ENCODE data around the gene ROPN1. TPM values are rescaled to one million over a fixed set of nuclear protein-coding genes. Genes with fewer than 3 reads are reported as not detected.

ROPN1 gene
- total RNA-seq, 1 donor = not detected

DNA sequence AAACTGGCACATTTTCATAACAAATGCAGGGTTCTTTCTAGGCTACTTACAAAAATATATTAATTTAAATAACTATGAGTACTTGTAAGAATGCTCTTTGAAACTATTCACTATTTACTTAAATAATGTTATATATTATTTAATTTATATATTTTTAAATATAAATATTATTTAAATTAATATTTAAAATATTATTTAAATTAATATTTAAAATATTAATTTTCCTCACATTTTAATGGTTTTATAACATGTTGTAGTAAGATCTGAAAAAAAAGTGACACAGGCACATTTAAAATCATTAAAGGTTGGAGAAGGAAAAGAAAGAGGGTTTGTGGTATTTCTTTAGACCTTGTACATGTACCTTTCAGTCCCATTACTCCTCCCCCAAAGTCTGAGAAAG is 65.5 kb downstream of the ROPN1 start:
- Histone ChIP-seq H4K20me1 (ENCODE audit: insufficient read depth, low read length) (no peaks in the 10 kb centered on the region), H3K9me3 (ENCODE audit: low read depth, low read length) (no peaks in the 10 kb centered on the region), H3K36me3 (ENCODE audit: insufficient read depth, low read length) (peaks cover 44% of the 10 kb centered on the region), H3K4me3 (ENCODE audit: insufficient read depth, low read length) (no peak overlapping the region), H3K4me1 (ENCODE audit: insufficient read depth, low read length) (no peaks in the 10 kb centered on the region), H2AFZ (ENCODE audit: low read length) (no peak overlapping the region), H3K79me2 (ENCODE audit: insufficient read depth, low read length) (no peaks in the 10 kb centered on the region), H3K27ac (ENCODE audit: low read depth, low read length) (no peak overlapping the region), H3K4me2 (ENCODE audit: insufficient read depth, low read length) (no peak overlapping the region), H3K27me3 (ENCODE audit: insufficient read depth, low read length) (no peaks in the 10 kb centered on the region)
- TF ChIP-seq, protein P1, sequence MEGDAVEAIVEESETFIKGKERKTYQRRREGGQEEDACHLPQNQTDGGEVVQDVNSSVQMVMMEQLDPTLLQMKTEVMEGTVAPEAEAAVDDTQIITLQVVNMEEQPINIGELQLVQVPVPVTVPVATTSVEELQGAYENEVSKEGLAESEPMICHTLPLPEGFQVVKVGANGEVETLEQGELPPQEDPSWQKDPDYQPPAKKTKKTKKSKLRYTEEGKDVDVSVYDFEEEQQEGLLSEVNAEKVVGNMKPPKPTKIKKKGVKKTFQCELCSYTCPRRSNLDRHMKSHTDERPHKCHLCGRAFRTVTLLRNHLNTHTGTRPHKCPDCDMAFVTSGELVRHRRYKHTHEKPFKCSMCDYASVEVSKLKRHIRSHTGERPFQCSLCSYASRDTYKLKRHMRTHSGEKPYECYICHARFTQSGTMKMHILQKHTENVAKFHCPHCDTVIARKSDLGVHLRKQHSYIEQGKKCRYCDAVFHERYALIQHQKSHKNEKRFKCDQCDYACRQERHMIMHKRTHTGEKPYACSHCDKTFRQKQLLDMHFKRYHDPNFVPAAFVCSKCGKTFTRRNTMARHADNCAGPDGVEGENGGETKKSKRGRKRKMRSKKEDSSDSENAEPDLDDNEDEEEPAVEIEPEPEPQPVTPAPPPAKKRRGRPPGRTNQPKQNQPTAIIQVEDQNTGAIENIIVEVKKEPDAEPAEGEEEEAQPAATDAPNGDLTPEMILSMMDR (IDR thresholded peaks at IDR 0.05; ENCODE audit: extremely low read depth, low read depth, low read length) = no peak
- no peak for DNase-seq (ENCODE audit: insufficient read length, low spot score, missing footprints)

DNA sequence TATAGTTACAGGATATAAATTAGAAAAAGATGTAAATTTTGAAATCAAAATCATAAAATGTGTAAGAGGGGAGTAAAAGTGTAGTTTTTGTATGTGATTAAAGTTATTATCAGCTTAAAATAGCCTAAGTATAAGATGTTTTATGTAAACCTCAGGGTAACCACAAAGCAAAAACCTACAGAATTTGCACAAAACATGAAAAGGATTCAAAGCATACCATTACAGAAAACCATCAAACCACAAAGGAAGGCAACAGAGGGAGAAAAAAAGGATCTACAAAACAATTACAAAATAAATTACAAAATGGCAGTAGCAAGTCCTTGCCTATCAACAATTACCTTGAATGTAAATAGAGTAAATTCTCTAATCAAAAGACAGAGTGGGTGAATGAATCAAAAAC is 71.1 kb downstream of the ROPN1 start:
- Histone ChIP-seq H3K4me2 (ENCODE audit: insufficient read depth, low read length) (no peak overlapping the region), H3K9me3 (ENCODE audit: low read depth, low read length) (no peaks in the 10 kb centered on the region), H3K27me3 (ENCODE audit: insufficient read depth, low read length) (no peaks in the 10 kb centered on the region), H2AFZ (ENCODE audit: low read length) (no peak overlapping the region), H3K4me1 (ENCODE audit: insufficient read depth, low read length) (no peaks in the 10 kb centered on the region), H3K4me3 (ENCODE audit: insufficient read depth, low read length) (no peak overlapping the region), H3K27ac (ENCODE audit: low read depth, low read length) (no peak overlapping the region), H3K36me3 (ENCODE audit: insufficient read depth, low read length) (peaks cover 42% of the 10 kb centered on the region), H3K79me2 (ENCODE audit: insufficient read depth, low read length) (no peaks in the 10 kb centered on the region), H4K20me1 (ENCODE audit: insufficient read depth, low read length) (no peaks in the 10 kb centered on the region)
- TF ChIP-seq, protein P1 (IDR thresholded peaks at IDR 0.05; ENCODE audit: extremely low read depth, low read depth, low read length) = no peak
- DNase-seq (ENCODE audit: insufficient read length, low spot score, missing footprints) = no peak

DNA sequence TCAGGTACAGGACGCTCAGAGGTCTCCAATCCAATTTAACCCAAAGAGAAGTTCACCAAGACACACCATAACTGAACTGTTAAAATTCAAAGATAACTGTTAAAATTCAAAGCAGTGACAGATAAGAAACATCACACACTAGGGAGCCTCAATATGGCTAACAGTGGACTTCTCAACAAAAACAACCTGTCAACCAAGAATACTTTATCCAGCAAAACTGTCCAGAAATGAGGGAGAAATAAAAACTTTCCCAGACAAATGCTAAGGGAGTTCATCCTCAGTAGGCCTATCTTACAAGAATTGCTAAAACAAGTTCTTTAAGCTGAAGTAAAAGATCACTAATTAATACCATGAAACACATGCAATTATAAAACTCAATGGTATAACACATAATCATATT is 71.5 kb downstream of the ROPN1 start:
- Histone ChIP-seq H4K20me1 (ENCODE audit: insufficient read depth, low read length) (no peaks in the 10 kb centered on the region), H3K27ac (ENCODE audit: low read depth, low read length) (no peak overlapping the region), H3K79me2 (ENCODE audit: insufficient read depth, low read length) (no peaks in the 10 kb centered on the region), H3K27me3 (ENCODE audit: insufficient read depth, low read length) (no peaks in the 10 kb centered on the region), H2AFZ (ENCODE audit: low read length) (no peak overlapping the region), H3K9me3 (ENCODE audit: low read depth, low read length) (no peaks in the 10 kb centered on the region), H3K36me3 (ENCODE audit: insufficient read depth, low read length) (peaks cover 39% of the 10 kb centered on the region), H3K4me3 (ENCODE audit: insufficient read depth, low read length) (no peak overlapping the region), H3K4me2 (ENCODE audit: insufficient read depth, low read length) (no peak overlapping the region), H3K4me1 (ENCODE audit: insufficient read depth, low read length) (no peaks in the 10 kb centered on the region)
- no peak for DNase-seq (ENCODE audit: insufficient read length, low spot score, missing footprints)
- TF ChIP-seq, protein P1 (IDR thresholded peaks at IDR 0.05; ENCODE audit: extremely low read depth, low read depth, low read length) = no peak

DNA sequence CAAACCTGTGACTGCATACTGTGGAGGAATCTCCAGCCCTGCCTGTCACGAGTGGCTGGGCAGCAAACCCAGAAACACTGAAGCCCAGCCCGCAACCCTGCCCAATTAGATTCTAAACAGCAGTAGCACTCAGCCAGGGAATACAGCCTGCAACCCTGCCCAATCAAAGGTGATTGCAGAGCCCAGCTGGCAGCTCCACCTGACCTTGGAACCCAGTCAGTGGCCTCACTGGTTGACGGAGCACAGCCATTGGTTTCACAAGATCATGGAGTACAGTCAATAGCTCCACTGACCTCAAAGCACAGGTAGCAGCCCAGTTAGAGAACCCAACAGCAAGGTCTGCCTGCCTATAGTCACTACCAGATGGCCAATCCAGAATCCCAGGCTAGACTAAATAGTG is 72.6 kb downstream of the ROPN1 start:
- Histone ChIP-seq H3K36me3 (ENCODE audit: insufficient read depth, low read length) (peaks cover 46% of the 10 kb centered on the region), H3K9me3 (ENCODE audit: low read depth, low read length) (no peaks in the 10 kb centered on the region), H3K4me1 (ENCODE audit: insufficient read depth, low read length) (no peaks in the 10 kb centered on the region), H4K20me1 (ENCODE audit: insufficient read depth, low read length) (no peaks in the 10 kb centered on the region), H3K27ac (ENCODE audit: low read depth, low read length) (no peak overlapping the region), H3K79me2 (ENCODE audit: insufficient read depth, low read length) (no peaks in the 10 kb centered on the region), H3K4me2 (ENCODE audit: insufficient read depth, low read length) (no peak overlapping the region), H3K27me3 (ENCODE audit: insufficient read depth, low read length) (no peaks in the 10 kb centered on the region), H2AFZ (ENCODE audit: low read length) (no peak overlapping the region), H3K4me3 (ENCODE audit: insufficient read depth, low read length) (no peak overlapping the region)
- TF ChIP-seq, protein P1 (IDR thresholded peaks at IDR 0.05; ENCODE audit: extremely low read depth, low read depth, low read length) = no peak
- DNase-seq (ENCODE audit: insufficient read length, low spot score, missing footprints) = no peak

Other genes starting within 250 kb of the ROPN1 start
- 232 and 268 TPM in 2 replicates for gene MYLK, start 107.8 kb downstream of the ROPN1 start, total RNA-seq
- gene CCDC14, start 30.9 kb downstream of the ROPN1 start, total RNA-seq = 45.7 and 51.4 TPM in 2 replicates
- 9.4 and 13.4 TPM in 2 replicates for gene KALRN, start 41.2 kb upstream of the ROPN1 start, total RNA-seq